ENCODE results near the gene PHF12. TPM values are rescaled to one million over a fixed set of nuclear protein-coding genes. Genes with fewer than 3 reads are reported as not detected.
A peak's percentile ranks its signal among the peaks of the same experiment; 100 is the strongest.

Gene PHF12
- 48.5 and 49.9 TPM in 2 replicates for total RNA-seq (2014; rRNA removed; shearing (Covaris generic))

- peak; percentile 100 for DNase-seq
- H3K27ac ChIP-seq, result peak within 1 kb of the TSS; percentile 86
- H3K4me1 ChIP-seq, result peaks cover 32% of the 10 kb centered on the region
- H3K36me3 ChIP-seq, result peaks cover 14% of the 10 kb centered on the region
- H3K9me3 ChIP-seq (replicated peaks), result no peaks in the 10 kb centered on the region
- H3K27me3 ChIP-seq, result no peaks in the 10 kb centered on the region
- H3K4me3 ChIP-seq, result peak within 1 kb of the TSS; percentile 79
Measured at GRCh38 chr17:28951428-28951990, at the start of gene PHF12. TSS of gene PHF12 (minus strand) at chr17:28951518. CDS start at chr17:28950960, 558 bp downstream.

GRCh38 chr17:29000973-29001372 lies 49.7 kb upstream of the PHF12 start:
- Histone ChIP-seq H3K36me3 (no peaks in the 10 kb centered on the region), H3K9me3 (replicated peaks) (no peaks in the 10 kb centered on the region), H3K4me1 (peaks cover 5% of the 10 kb centered on the region), H3K4me3 (no peak overlapping the region), H3K27ac (no peak overlapping the region), H3K27me3 (no peaks in the 10 kb centered on the region)
- no peak for DNase-seq

GRCh38 chr17:28999206-28999605 lies 47.9 kb upstream of the PHF12 start:
- Histone ChIP-seq H3K36me3 (no peaks in the 10 kb centered on the region), H3K27me3 (no peaks in the 10 kb centered on the region), H3K27ac (no peak overlapping the region), H3K4me1 (peaks cover 6% of the 10 kb centered on the region; the same call in 1 of the 2 replicates), H3K9me3 (replicated peaks) (no peaks in the 10 kb centered on the region), H3K4me3 (no peak overlapping the region)
- no peak for DNase-seq

GRCh38 chr17:28997806-28998205 lies 46.5 kb upstream of the PHF12 start:
- H3K4me3 ChIP-seq, result no peak overlapping the region
- no peaks in the 10 kb centered on the region for H3K9me3 ChIP-seq (replicated peaks)
- DNase-seq, result peak in 1 of 2 experiments; percentile 48
- peaks cover 6% of the 10 kb centered on the region; the same call in 1 of the 2 replicates for H3K4me1 ChIP-seq
- no peaks in the 10 kb centered on the region for H3K36me3 ChIP-seq
- no peaks in the 10 kb centered on the region for H3K27me3 ChIP-seq
- no peak overlapping the region for H3K27ac ChIP-seq

- peaks cover 6% of the 10 kb centered on the region; the same call in 1 of the 2 replicates for H3K4me1 ChIP-seq
- no peak overlapping the region for H3K27ac ChIP-seq
- DNase-seq, result no peak
- no peak overlapping the region for H3K4me3 ChIP-seq
- H3K36me3 ChIP-seq, result no peaks in the 10 kb centered on the region
- H3K9me3 ChIP-seq (replicated peaks), result no peaks in the 10 kb centered on the region
- no peaks in the 10 kb centered on the region for H3K27me3 ChIP-seq
Measured at GRCh38 chr17:28996554-28997096, 45.3 kb upstream of the PHF12 start.

- DNase-seq, result no peak
- Histone ChIP-seq H3K27ac (no peak overlapping the region), H3K9me3 (replicated peaks) (no peaks in the 10 kb centered on the region), H3K36me3 (no peaks in the 10 kb centered on the region), H3K4me3 (no peak overlapping the region), H3K27me3 (no peaks in the 10 kb centered on the region), H3K4me1 (peaks cover 6% of the 10 kb centered on the region; the same call in 1 of the 2 replicates)
Measured at GRCh38 chr17:28993645-28994426, 42.5 kb upstream of the PHF12 start.

- no peak for DNase-seq
- no peak overlapping the region for H3K27ac ChIP-seq
- H3K4me3 ChIP-seq, result no peak overlapping the region
- H3K9me3 ChIP-seq (replicated peaks), result no peaks in the 10 kb centered on the region
- no peaks in the 10 kb centered on the region for H3K27me3 ChIP-seq
- peaks cover 6% of the 10 kb centered on the region; the same call in 1 of the 2 replicates for H3K4me1 ChIP-seq
- H3K36me3 ChIP-seq, result no peaks in the 10 kb centered on the region
Measured at GRCh38 chr17:28992625-28993600, 41.6 kb upstream of the PHF12 start.

- Histone ChIP-seq H3K4me3 (no peak overlapping the region), H3K27me3 (no peaks in the 10 kb centered on the region), H3K27ac (no peak overlapping the region), H3K36me3 (no peaks in the 10 kb centered on the region), H3K9me3 (replicated peaks) (no peaks in the 10 kb centered on the region), H3K4me1 (peaks cover 7% of the 10 kb centered on the region)
- no peak for DNase-seq
Measured at GRCh38 chr17:28992185-28992584, 40.9 kb upstream of the PHF12 start.

- no peaks in the 10 kb centered on the region for H3K36me3 ChIP-seq
- H3K4me1 ChIP-seq, result peaks cover 11% of the 10 kb centered on the region
- no peak overlapping the region for H3K4me3 ChIP-seq
- no peaks in the 10 kb centered on the region for H3K9me3 ChIP-seq (replicated peaks)
- no peaks in the 10 kb centered on the region for H3K27me3 ChIP-seq
- DNase-seq, result no peak
- H3K27ac ChIP-seq, result no peak overlapping the region
Measured at GRCh38 chr17:28991779-28992178, 40.5 kb upstream of the PHF12 start.

GRCh38 chr17:28989028-28989427 lies 37.7 kb upstream of the PHF12 start:
- Histone ChIP-seq H3K4me1 (peaks cover 25% of the 10 kb centered on the region), H3K27me3 (no peaks in the 10 kb centered on the region), H3K9me3 (replicated peaks) (no peaks in the 10 kb centered on the region), H3K36me3 (no peaks in the 10 kb centered on the region), H3K27ac (no peak overlapping the region), H3K4me3 (no peak overlapping the region)
- DNase-seq, result no peak

GRCh38 chr17:28988475-28988874 lies 37.2 kb upstream of the PHF12 start:
- no peaks in the 10 kb centered on the region for H3K9me3 ChIP-seq (replicated peaks)
- H3K27me3 ChIP-seq, result no peaks in the 10 kb centered on the region
- H3K36me3 ChIP-seq, result no peaks in the 10 kb centered on the region
- H3K4me3 ChIP-seq, result no peak overlapping the region
- no peak for DNase-seq
- H3K4me1 ChIP-seq, result peaks cover 31% of the 10 kb centered on the region
- H3K27ac ChIP-seq, result no peak overlapping the region

- peaks cover 38% of the 10 kb centered on the region for H3K4me1 ChIP-seq
- DNase-seq, result peak; percentile 56 to 62
- peak overlapping the region; percentile 46; the same call in 1 of the 2 replicates for H3K4me3 ChIP-seq
- H3K9me3 ChIP-seq (replicated peaks), result no peaks in the 10 kb centered on the region
- peak overlapping the region; percentile 2; the same call in 1 of the 2 replicates for H3K27ac ChIP-seq
- no peaks in the 10 kb centered on the region for H3K27me3 ChIP-seq
- no peaks in the 10 kb centered on the region for H3K36me3 ChIP-seq
Measured at GRCh38 chr17:28986714-28987655, 35.7 kb upstream of the PHF12 start.

- DNase-seq, result peak; percentile 75 to 82
- no peaks in the 10 kb centered on the region for H3K27me3 ChIP-seq
- H3K36me3 ChIP-seq, result no peaks in the 10 kb centered on the region
- H3K27ac ChIP-seq, result peak overlapping the region; percentile 2; the same call in 1 of the 2 replicates
- peak overlapping the region; percentile 46 for H3K4me3 ChIP-seq
- H3K4me1 ChIP-seq, result peaks cover 38% of the 10 kb centered on the region
- no peaks in the 10 kb centered on the region for H3K9me3 ChIP-seq (replicated peaks)
Measured at GRCh38 chr17:28985950-28986713, 34.8 kb upstream of the PHF12 start.
